ENCODE results near the gene LRRC7.

The LRRC7 gene

DNA sequence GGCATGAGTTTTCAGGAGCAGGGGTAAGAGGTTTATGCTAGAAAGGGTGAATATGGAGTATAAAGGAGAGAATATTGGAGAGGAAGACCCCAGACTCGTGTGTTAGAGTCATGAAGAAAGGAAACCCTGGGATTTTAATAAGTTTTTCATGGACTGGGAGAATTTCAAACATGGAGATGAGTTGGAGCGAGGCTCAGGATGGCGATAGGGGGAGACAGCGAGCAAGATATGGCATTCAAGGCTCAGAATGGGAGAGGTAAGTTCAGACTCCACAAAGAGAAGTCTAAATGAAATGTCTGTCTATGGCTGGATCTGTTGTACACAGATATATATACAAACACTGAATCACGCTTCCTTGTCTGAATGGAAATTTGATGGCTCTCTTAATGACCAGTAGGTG lies 545.1 kb downstream of the LRRC7 start:
- DNase-seq = no peak

DNA sequence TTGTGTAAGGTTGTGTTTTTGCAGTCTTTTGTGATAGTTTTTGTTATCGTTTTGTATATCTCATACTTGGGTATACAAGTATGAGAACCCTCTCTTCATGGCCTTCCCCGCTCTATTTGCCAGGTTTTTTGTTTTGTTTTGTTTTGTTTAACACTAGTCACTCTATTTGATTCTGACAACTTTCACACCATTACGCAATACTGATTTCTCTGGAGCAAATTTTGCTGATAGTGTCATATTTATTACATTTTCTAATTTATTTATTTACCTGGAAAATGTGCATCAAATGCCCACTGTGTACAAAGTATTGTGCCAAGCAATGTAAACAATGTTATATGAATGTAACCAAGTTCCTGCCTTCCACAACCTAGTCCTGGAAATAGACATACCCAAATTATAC lies 547.6 kb downstream of the LRRC7 start:
- DNase-seq = no peak

DNA sequence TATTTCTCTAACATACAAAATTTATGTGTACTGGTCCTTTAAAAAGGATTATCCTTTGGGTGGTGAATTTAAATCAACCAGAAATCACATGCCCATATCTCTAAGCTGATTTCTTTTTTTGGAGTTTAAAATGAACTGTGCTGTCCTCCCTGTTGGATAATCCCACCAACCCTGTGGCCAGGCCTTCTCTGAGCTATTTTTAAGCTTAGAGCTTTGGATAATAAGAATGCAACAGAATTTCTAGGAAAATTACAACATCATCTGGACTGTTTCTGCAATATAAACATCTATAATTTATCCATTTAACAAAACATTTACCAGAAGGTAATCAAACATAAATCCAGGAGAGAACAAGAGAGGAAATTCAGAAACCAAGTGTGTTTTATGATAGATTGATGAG lies 549.3 kb downstream of the LRRC7 start:
- no peak for DNase-seq

DNA sequence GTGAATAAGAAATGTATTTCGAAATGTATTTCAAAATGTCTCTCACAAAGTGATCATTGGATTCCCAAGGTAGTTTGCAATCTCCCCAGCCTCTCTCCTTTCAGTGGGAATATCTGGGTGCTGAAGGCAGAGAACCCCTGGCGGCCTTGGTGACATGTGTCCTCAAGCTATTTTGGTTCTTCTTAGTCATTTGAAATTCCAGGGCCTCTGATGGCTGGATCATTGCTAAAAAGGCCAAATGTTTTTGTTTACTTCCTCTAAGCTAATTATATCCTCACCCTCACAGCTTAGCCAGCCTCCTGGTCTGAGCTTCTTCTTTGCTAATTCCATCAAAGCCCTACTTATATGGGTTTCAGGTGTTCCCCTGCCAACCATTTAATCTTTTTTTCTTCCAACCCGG lies 566.4 kb downstream of the LRRC7 start:
- no peak for DNase-seq

DNA sequence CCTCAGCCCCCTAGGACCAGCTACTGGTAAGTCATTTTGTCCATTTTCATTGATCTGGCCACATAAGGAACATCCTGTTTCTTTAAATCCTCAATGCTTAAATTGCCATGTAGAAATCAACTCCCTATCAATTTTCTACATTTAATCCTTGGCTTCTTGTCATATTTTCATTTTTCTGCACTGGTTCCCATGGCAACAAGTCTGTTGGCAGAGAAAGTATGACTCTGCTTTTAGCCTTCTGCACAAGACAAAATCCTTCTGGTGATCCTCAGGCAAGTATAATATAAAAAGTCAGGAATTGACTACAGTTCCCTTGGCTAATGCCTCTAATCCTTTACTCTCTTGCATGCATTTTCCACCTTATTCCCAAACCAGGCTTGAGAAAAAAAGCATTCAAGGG lies 572.6 kb downstream of the LRRC7 start:
- no peak for DNase-seq

DNA sequence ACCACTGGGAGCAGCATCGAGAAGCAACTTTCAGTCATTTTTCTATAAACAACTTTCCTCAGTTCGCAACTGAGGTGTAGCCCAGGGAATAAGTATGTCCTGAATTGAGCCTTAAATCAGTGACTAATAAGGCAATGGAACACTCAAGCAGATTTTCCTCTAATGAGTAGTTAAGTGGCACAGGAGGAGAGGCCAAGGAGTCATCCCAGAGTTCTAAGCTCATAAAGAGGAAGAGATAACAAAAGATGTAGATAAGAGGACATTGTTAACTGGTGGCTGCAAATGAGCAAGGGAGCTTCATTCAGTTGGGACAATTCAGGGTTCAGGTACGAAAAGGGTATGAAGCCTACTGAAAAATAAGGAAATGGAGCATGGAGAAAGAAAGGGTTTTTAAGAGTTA lies 573.2 kb downstream of the LRRC7 start:
- no peak for DNase-seq

DNA sequence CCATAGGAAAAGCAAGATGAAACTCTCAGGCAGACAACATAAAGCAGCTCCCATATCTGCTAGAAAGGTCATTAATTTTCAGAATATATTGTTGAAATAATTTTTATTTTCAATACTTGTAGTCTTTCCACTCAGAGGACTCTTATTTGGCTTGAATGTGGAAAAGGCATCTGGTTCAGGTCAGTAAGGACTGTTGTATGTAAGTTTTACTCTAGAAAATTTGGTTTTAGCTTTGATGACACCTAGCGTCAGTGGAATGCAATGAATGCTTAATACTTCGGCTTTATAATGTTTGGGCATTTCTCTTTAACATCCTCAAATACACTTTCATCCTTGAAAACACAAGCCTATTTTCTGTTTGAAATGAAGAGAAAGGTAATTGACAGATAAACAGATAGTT lies 574.4 kb downstream of the LRRC7 start:
- no peak for DNase-seq

DNA sequence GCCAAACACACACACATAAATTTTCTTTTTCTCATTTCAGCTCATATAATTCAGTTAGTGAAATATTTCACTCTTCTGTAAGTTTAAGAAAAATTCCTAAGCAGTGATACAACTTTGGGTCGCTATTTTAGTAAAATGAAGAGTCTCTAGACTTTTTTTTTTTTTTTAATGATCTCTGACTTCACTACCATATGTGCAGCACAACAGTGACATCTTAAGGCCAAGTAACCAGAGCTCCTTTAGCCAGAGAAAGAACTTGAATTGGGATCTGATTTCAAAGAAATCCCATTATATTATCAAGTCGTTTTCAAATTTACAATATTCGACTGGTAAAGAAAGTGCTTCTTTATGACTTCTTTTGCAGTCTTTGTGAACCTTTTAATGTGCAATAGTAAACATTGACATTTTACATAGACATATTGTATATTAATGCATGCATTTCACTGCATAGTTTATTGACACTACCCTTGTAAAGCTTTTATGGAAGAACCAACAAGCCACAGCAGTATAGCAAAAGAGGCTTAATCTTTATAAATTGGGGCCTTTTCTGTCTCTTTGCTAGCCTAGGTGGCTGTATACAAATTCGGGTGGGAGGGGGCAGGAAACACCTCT lies 575.4 kb downstream of the LRRC7 start:
- no peak for DNase-seq

DNA sequence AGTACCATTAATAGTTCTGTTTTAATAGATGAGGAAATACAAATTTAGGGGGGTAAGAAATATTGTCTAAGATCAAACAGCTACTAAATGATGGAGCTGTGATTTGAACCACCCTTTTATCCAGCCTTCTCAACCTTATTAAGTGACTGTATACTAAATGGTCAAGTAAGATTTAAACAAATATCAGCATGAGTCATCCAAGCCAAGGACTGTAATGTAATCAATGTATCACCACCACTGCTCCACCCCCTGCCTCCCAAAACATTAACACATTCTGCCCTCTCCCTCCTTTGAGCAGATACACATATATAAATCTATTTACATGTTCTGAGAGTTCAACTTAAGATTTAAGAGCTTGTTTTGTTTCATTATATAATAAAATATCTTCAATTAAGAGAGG lies 578.8 kb downstream of the LRRC7 start:
- no peak for DNase-seq

DNA sequence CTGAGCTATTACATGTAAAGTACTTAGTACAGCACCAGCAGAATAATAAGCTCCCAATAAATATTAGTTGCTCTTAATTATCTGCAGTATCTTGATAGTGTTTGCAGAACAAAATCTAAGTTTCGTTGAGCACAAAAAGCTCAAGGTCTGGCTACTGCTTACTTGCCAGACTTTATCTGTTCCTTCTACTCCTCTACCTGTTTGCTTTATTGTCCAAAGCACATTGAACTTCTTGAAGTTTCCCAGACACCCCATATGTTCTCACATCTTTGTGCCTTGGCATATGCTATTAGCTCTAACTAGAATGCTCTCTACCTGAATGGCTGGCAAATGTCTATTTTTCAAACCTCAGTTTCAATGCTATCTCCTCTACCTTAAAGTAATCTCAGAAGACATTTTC lies 582.7 kb downstream of the LRRC7 start:
- DNase-seq = no peak

DNA sequence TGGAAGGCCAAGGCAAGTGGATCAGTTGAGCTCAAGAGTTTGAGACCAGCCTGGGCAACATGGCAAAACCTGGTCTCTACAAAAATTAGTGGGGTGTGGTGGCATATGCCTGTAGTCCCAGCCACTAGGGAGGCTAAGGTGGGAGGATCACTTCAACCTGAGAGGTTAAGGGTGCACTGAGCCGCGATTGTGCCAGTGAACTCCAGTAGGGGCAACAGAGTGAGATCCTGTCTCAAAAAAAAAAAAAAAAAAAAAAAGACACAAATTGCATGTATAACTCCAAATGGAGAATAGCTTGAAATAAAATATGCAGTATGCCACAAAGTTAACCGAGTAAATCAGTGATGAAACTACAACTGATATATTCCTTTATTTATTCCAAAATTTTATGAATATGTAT lies 586.0 kb downstream of the LRRC7 start:
- DNase-seq = no peak

DNA sequence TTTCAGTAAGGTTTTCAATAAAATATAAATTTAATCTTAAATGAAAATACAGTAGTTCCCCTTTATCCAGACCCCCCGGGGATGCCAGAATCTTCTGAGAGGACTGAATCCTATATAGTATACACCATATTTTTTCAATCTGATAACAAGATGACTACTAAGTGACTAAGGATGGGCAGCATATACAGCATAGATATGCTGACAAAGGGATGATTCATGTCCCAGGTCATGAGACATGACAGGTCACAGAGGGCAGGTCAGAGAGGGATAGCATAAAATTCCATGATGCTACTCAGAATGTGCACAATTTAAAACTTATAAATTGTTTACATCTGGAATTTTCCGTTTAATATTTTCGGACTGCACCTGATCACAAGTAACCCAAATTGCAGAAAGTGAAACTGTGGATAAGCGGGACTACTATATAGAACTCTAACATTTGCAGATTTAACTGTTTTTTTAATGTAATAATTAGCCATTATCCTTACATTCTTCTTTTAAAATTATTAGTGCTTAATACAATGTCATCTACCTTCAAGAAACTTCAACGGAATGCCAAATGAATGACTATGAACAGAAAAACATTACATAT lies 588.9 kb downstream of the LRRC7 start:
- DNase-seq = no peak

DNA sequence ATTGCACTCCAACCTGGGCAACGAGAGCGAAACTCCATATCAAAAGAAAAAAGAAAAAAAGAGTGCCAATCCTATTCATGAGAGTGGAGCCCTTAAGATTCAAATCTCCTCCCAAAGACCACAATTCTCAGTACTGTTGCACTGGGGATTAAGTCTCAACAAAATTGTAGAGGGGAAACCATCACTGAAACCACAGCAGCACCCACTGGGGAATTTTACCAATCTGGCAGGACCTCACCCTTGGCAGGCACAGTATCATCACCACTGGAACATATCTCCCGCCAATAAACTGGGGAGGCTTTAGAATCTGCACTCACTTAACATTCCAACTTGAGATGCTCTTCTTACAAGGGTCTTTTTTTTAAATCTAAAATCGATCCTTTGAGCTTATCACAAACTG lies 596.6 kb downstream of the LRRC7 start:
- no peak for DNase-seq

DNA sequence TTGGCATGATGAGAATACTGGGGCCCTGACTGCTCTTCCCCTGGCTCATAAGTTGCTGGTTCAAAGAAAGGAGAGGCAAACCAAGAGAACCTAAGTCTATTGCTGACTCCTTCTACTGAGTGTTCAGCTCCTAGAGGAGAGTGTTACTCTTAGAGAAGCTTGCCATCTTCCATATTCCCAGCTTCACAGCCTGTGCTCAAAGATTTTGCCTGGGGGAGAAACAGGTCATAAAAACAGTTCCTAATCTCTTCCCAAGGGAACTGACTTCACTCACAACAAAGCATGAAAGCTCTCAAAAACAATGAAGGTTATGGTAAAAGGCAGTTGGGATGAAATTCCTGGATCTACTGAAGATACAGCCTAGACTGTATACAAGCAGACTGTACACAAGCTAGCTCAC lies 600.6 kb downstream of the LRRC7 start:
- no peak for DNase-seq

DNA sequence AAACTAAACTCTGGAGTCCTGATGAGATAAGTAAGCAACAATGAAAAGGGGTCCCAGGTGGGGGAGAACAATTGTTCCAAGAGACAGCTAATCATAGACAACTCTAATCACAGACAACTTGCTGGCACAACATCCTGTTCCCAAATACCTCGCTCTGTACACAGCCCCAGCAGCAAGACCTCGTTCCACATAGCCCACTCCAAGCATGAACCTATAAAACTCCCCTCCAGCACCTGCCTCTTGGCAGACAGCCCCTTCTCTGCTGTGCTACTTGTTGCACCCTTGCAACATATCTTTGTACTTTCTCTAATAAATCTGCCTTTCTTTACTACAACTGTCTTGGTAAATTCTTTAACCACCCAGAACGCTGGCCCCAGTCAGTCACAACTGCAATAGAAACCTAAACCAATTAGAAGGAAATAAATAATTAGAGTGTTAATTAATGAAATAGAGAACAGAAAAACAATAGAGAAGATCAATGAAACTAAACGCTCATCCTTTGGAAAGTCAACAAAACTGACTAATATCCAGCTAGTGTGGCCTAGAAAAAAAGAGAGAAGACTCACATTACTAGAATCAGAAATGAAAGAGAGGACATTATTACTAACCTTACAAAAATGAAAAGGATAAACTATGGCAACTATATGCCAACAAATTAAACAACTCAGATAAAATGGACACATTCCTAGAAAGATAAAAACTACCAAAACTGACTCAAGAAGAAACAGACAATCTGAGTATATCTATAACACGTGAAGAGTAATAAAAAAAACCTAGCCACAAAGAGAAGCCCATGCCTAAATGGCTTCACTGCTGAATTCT lies 601.5 kb downstream of the LRRC7 start:
- DNase-seq = no peak

DNA sequence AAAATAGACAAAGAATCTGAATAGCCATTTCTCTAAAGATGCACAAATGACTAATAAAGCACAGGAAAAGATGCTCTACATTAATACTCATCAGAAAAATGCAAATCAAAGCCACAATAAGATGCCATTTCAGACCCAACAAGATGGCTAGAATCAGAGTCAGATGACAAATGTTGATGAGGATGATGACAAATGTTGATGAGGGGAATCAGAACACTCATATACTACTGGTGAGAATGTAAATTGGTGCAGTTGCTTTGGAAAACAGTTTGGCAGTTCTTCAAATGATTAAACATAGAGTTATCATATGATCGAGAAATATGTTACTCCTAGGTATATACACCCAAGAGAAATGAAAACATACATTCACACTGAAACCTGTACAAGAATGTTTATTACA lies 603.8 kb downstream of the LRRC7 start:
- DNase-seq = no peak
